Measurements from ENCODE around the gene RNF157.
"Not testable (repeated sequence)": the region's sequence is repeated elsewhere in the genome, so short reads cannot be mapped to it uniquely, and the experiment has no call there.

The RNF157 gene

DNA sequence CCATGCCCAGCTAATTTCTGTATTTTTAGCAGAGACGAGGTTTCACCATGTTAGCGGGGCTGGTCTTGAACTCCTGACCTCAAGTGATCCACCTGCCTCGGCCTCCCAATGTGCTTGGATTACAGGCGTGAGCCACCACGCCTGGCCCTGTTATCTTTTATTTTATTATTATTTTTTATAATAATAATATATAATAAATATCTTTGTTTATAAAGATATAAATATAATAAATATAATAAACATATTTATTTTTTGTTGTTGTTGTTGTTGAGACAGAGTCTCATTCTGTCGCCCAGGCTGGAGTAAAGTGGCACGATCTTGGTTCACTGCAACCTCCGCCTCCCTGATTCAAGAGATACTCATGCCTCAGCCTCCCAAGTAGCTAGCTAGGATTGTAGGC lies 7.0 kb upstream of the RNF157 start:
- ChIA-PET POLR2A (no interaction called here), CTCF (interaction anchor here (0.9 to 4.6 kb wide), 13 partner anchors 9 to 126 kb away, joined by 3 to 35 read pairs (median 4); no protein-coding TSS in a partner anchor)
- H3K27me3 ChIP-seq (replicated peaks in 2 of 5; ENCODE audit: control insufficient read depth in 4 of 5, insufficient read depth in 5 of 5, low read length in 4 of 5): peaks cover 0 to 16% (median 6%) of the 10 kb centered on the region in 5 experiments
- DNase-seq: no peak
- H3K9me3 ChIP-seq (ENCODE audit: control extremely low read depth in 1 of 5, control insufficient read depth in 4 of 5, insufficient read depth in 2 of 5, low read depth in 1 of 5, low read length in 4 of 5): no peaks in the 10 kb centered on the region
- H3K4me1 ChIP-seq (ENCODE audit: control extremely low read depth in 1 of 4, control insufficient read depth in 4 of 4, insufficient read depth in 4 of 4, low read length in 3 of 4): peaks cover 8 to 57% (median 32%) of the 10 kb centered on the region in 4 experiments
- no peak overlapping the region for H3K27ac ChIP-seq (ENCODE audit: insufficient read depth in 1 of 2, low read depth in 1 of 2, low read length in 2 of 2, poor library complexity in 1 of 2, severe bottlenecking in 2 of 2)
- WGBS (ENCODE audit: insufficient coverage): 100% methylated on average over 3 of the region's 8 CpGs
- no peaks in the 10 kb centered on the region for H3K36me3 ChIP-seq (ENCODE audit: control insufficient read depth in 4 of 4, insufficient read depth in 4 of 4, low read length in 3 of 4)
- H3K4me3 ChIP-seq (ENCODE audit: control insufficient read depth in 1 of 7, extremely low read depth in 1 of 7, insufficient read depth in 4 of 7, low read depth in 2 of 7, low read length in 6 of 7): no peak overlapping the region

- peak in 2 of 3 donors; percentile 47 to 55 for DNase-seq
These were observed 6.1 kb upstream of the RNF157 start for GRCh38 chr17:76246080-76247066.

GRCh38 chr17:76244721-76245120 lies 4.4 kb upstream of the RNF157 start:
- CTCF ChIA-PET: interaction anchor here (1.3 to 4.0 kb wide), 2 partner anchors 18 to 34 kb away, joined by 3 to 20 read pairs; no protein-coding TSS in a partner anchor
- not testable (repeated sequence) for H3K36me3 ChIP-seq (ENCODE audit: control insufficient read depth in 4 of 4, insufficient read depth in 4 of 4, low read length in 3 of 4); H3K27ac ChIP-seq (ENCODE audit: insufficient read depth in 1 of 2, low read depth in 1 of 2, low read length in 2 of 2, poor library complexity in 1 of 2, severe bottlenecking in 2 of 2); H3K9me3 ChIP-seq (ENCODE audit: control extremely low read depth in 1 of 5, control insufficient read depth in 4 of 5, insufficient read depth in 2 of 5, low read depth in 1 of 5, low read length in 4 of 5); DNase-seq; H3K4me3 ChIP-seq (ENCODE audit: control insufficient read depth in 1 of 7, extremely low read depth in 1 of 7, insufficient read depth in 4 of 7, low read depth in 2 of 7, low read length in 6 of 7)
- POLR2A ChIA-PET: interaction anchor here (1.5 kb wide), 1 partner anchor 20 kb away, joined by 4 read pairs; no protein-coding TSS in a partner anchor
- 96% methylated on average over 5 of the region's 8 CpGs for WGBS (ENCODE audit: insufficient coverage)
- peaks cover 0 to 37% (median 21%) of the 10 kb centered on the region in 5 experiments for H3K27me3 ChIP-seq (replicated peaks in 2 of 5; ENCODE audit: control insufficient read depth in 4 of 5, insufficient read depth in 5 of 5, low read length in 4 of 5)
- H3K4me1 ChIP-seq (ENCODE audit: control extremely low read depth in 1 of 4, control insufficient read depth in 4 of 4, insufficient read depth in 4 of 4, low read length in 3 of 4): peaks cover 12 to 54% (median 34%) of the 10 kb centered on the region in 4 experiments

More at GRCh38 chr17:76246080-76247066, 6.1 kb upstream of the RNF157 start:
- 47% methylated on average over 2 of the region's 7 CpGs for WGBS (ENCODE audit: insufficient coverage)
- H3K9me3 ChIP-seq (ENCODE audit: control extremely low read depth in 1 of 5, control insufficient read depth in 4 of 5, insufficient read depth in 2 of 5, low read depth in 1 of 5, low read length in 4 of 5): no peaks in the 10 kb centered on the region
- no peak overlapping the region for H3K4me3 ChIP-seq (ENCODE audit: control insufficient read depth in 1 of 7, extremely low read depth in 1 of 7, insufficient read depth in 4 of 7, low read depth in 2 of 7, low read length in 6 of 7)
- no peaks in the 10 kb centered on the region for H3K36me3 ChIP-seq (ENCODE audit: control insufficient read depth in 4 of 4, insufficient read depth in 4 of 4, low read length in 3 of 4)
- peaks cover 8 to 50% (median 24%) of the 10 kb centered on the region in 4 experiments for H3K4me1 ChIP-seq (ENCODE audit: control extremely low read depth in 1 of 4, control insufficient read depth in 4 of 4, insufficient read depth in 4 of 4, low read length in 3 of 4)
- ChIA-PET POLR2A (interaction anchor here (0.6 to 1.3 kb wide), 3 partner anchors 17 to 1258 kb away, joined by 3 to 4 read pairs (median 3); partner anchors contain the start of gene UBALD2), CTCF (interaction anchor here (0.8 to 4.6 kb wide), 11 partner anchors 8 to 121 kb away, joined by 3 to 35 read pairs (median 4); no protein-coding TSS in a partner anchor)
- H3K27ac ChIP-seq (ENCODE audit: insufficient read depth in 1 of 2, low read depth in 1 of 2, low read length in 2 of 2, poor library complexity in 1 of 2, severe bottlenecking in 2 of 2): no peak overlapping the region
- H3K27me3 ChIP-seq (replicated peaks in 2 of 5; ENCODE audit: control insufficient read depth in 4 of 5, insufficient read depth in 5 of 5, low read length in 4 of 5): peaks cover 0 to 25% (median 15%) of the 10 kb centered on the region in 5 experiments

- Histone ChIP-seq H3K4me3 (ENCODE audit: control insufficient read depth in 1 of 7, extremely low read depth in 1 of 7, insufficient read depth in 4 of 7, low read depth in 2 of 7, low read length in 6 of 7) (peak overlapping the region in 2 of 7 experiments; percentile 22 to 23), H3K27me3 (replicated peaks in 2 of 5; ENCODE audit: control insufficient read depth in 4 of 5, insufficient read depth in 5 of 5, low read length in 4 of 5) (peaks cover 0 to 44% (median 21%) of the 10 kb centered on the region in 5 experiments), H3K36me3 (ENCODE audit: control insufficient read depth in 4 of 4, insufficient read depth in 4 of 4, low read length in 3 of 4) (no peaks in the 10 kb centered on the region), H3K4me1 (ENCODE audit: control extremely low read depth in 1 of 4, control insufficient read depth in 4 of 4, insufficient read depth in 4 of 4, low read length in 3 of 4) (peaks cover 12 to 57% (median 37%) of the 10 kb centered on the region in 4 experiments), H3K9me3 (ENCODE audit: control extremely low read depth in 1 of 5, control insufficient read depth in 4 of 5, insufficient read depth in 2 of 5, low read depth in 1 of 5, low read length in 4 of 5) (no peaks in the 10 kb centered on the region), H3K27ac (ENCODE audit: insufficient read depth in 1 of 2, low read depth in 1 of 2, low read length in 2 of 2, poor library complexity in 1 of 2, severe bottlenecking in 2 of 2) (no peak overlapping the region)
- DNase-seq: peak; percentile 74 to 86 (median 81)
- WGBS (ENCODE audit: insufficient coverage): 30% methylated on average over 12 of the region's 12 CpGs
- CTCF ChIA-PET: interaction anchor here (0.7 to 1.3 kb wide), 3 partner anchors 16 to 99 kb away, joined by 3 read pairs; no protein-coding TSS in a partner anchor
- POLR2A ChIA-PET: interaction anchor here (0.8 to 1.5 kb wide), 2 partner anchors 21 kb away, joined by 3 to 4 read pairs; no protein-coding TSS in a partner anchor
These were observed 3.8 kb upstream of the RNF157 start for GRCh38 chr17:76243826-76244679.

GRCh38 chr17:76241691-76242255 lies 1.5 kb upstream of the RNF157 start:
- Histone ChIP-seq H3K27ac (ENCODE audit: insufficient read depth in 1 of 2, low read depth in 1 of 2, low read length in 2 of 2, poor library complexity in 1 of 2, severe bottlenecking in 2 of 2) (peak overlapping the region in 1 of 2 experiments; percentile 68), H3K9me3 (ENCODE audit: control extremely low read depth in 1 of 5, control insufficient read depth in 4 of 5, insufficient read depth in 2 of 5, low read depth in 1 of 5, low read length in 4 of 5) (no peaks in the 10 kb centered on the region), H3K27me3 (replicated peaks in 2 of 5; ENCODE audit: control insufficient read depth in 4 of 5, insufficient read depth in 5 of 5, low read length in 4 of 5) (peaks cover 0 to 67% (median 27%) of the 10 kb centered on the region in 5 experiments), H3K4me3 (ENCODE audit: control insufficient read depth in 1 of 7, extremely low read depth in 1 of 7, insufficient read depth in 4 of 7, low read depth in 2 of 7, low read length in 6 of 7) (no peak overlapping the region), H3K36me3 (ENCODE audit: control insufficient read depth in 4 of 4, insufficient read depth in 4 of 4, low read length in 3 of 4) (no peaks in the 10 kb centered on the region), H3K4me1 (ENCODE audit: control extremely low read depth in 1 of 4, control insufficient read depth in 4 of 4, insufficient read depth in 4 of 4, low read length in 3 of 4) (peaks cover 12 to 48% (median 37%) of the 10 kb centered on the region in 4 experiments)
- no peak for DNase-seq
- ChIA-PET CTCF (interaction anchor here (0.8 to 1.7 kb wide), 2 partner anchors 13 to 216 kb away, joined by 3 read pairs; no protein-coding TSS in a partner anchor), POLR2A (interaction anchor here (1.0 kb wide), 1 partner anchor 21 kb away, joined by 3 read pairs; no protein-coding TSS in a partner anchor)
- 94% methylated on average over 14 of the region's 15 CpGs for WGBS (ENCODE audit: insufficient coverage)

- peak overlapping the region in 1 of 2 experiments; percentile 68 for H3K27ac ChIP-seq (ENCODE audit: insufficient read depth in 1 of 2, low read depth in 1 of 2, low read length in 2 of 2, poor library complexity in 1 of 2, severe bottlenecking in 2 of 2)
- no peaks in the 10 kb centered on the region for H3K9me3 ChIP-seq (ENCODE audit: control extremely low read depth in 1 of 5, control insufficient read depth in 4 of 5, insufficient read depth in 2 of 5, low read depth in 1 of 5, low read length in 4 of 5)
- no peaks in the 10 kb centered on the region for H3K36me3 ChIP-seq (ENCODE audit: control insufficient read depth in 4 of 4, insufficient read depth in 4 of 4, low read length in 3 of 4)
- 12% methylated on average over 11 of the region's 12 CpGs for WGBS (ENCODE audit: insufficient coverage)
- POLR2A ChIA-PET: interaction anchor here (1.0 kb wide), 1 partner anchor 22 kb away, joined by 3 read pairs; no protein-coding TSS in a partner anchor
- CTCF ChIA-PET: interaction anchor here (0.8 to 1.7 kb wide), 2 partner anchors 12 to 216 kb away, joined by 3 read pairs; no protein-coding TSS in a partner anchor
- H3K4me3 ChIP-seq (ENCODE audit: control insufficient read depth in 1 of 7, extremely low read depth in 1 of 7, insufficient read depth in 4 of 7, low read depth in 2 of 7, low read length in 6 of 7): peak overlapping the region in 5 of 7 experiments; percentile 50 to 70 (median 55)
- peaks cover 12 to 42% (median 32%) of the 10 kb centered on the region in 4 experiments for H3K4me1 ChIP-seq (ENCODE audit: control extremely low read depth in 1 of 4, control insufficient read depth in 4 of 4, insufficient read depth in 4 of 4, low read length in 3 of 4)
- DNase-seq: no peak
- peaks cover 0 to 66% (median 27%) of the 10 kb centered on the region in 5 experiments for H3K27me3 ChIP-seq (replicated peaks in 2 of 5; ENCODE audit: control insufficient read depth in 4 of 5, insufficient read depth in 5 of 5, low read length in 4 of 5)
These were observed 878 bp upstream of the RNF157 start for GRCh38 chr17:76241204-76241538.

Data from common myeloid progenitor, CD34-positive (primary cell).